NT2/D1 (cell line): ENCODE data around the gene TAS2R39.

Experiments
- SUZ12 ChIP-seq: IDR thresholded peaks from 2 replicates; pipeline ENCODE4 v1.6.1; 2011; ENCODE audit not compliant: insufficient read length, insufficient read depth; ENCODE audit errors: extremely low read depth
- YY1 ChIP-seq: IDR thresholded peaks from 2 replicates; pipeline ENCODE4 v1.6.1; 2011; ENCODE audit not compliant: insufficient read length, insufficient read depth
- ZNF274 ChIP-seq: IDR thresholded peaks from 2 replicates; pipeline ENCODE4 v1.6.1; 2011; ENCODE audit warnings: mild to moderate bottlenecking, low read depth, low read length

DNA sequence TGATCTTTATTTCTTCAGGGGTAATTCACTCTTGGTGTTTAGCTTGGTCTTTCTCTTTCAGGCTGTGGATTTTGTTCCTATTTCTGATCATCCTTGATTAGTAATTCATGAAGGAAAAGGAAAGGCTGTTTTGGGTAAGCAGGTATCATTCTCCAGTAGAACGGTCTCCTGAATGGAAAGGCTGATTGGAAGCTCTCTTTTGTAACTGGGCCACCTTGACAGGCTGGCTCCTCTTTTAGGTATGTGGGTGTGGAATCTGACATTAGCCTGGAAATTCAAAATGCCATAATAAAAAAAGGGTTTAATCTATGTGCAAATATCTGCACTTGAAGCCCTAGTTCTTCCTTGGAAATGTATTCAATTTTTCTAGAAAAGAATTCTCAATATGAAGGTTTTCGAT is 18.9 kb downstream of the TAS2R39 start:
- TF ChIP-seq YY1 (no peak), SUZ12 (no peak), ZNF274 (no peak)
